ENCODE results near the gene PARP15.

DNA sequence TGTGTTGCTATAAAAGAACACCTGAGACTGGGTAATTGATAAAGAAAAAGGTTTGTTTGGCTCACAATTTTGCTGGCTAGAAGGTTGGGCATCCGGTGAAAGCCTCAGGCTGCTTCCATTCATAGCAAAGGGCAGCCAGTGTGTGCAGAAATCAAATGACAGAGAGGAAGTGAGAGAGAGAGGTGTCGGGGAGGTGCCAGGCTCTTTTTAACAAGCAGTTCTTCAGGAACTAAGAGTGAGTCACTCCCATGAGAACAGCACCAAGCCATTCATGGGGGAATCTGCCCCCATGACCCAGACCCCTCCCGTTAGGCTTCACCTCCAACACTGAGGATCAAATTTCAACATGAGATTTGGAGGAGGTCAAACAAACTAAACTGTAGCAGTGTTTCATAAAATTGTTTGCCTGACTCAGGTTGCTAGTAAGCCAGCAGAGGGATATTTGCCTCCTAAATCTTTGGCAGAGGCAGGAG lies 4.5 kb upstream of the PARP15 start:
- TF ChIP-seq SPI1 (IDR thresholded peaks at IDR 0.05; ENCODE audit: low read depth, low read length) = peak; percentile 96
- no peak for TF ChIP-seq POLR2A (IDR thresholded peaks at IDR 0.05; ENCODE audit: low read depth, low read length)
- no peak for TF ChIP-seq POLR2AphosphoS5 (IDR thresholded peaks at IDR 0.05; ENCODE audit: low read depth, low read length)

Data from GM12891 (cell line).